Osteoblast (primary cell): ENCODE data around the gene CHEK1. TPM values are rescaled to one million over a fixed set of nuclear protein-coding genes. Genes with fewer than 3 reads are reported as not detected.

Experiments used
- DNase-seq: peaks from one replicate; pipeline ENCODE4 v3.0.0; 2011; ENCODE audit warnings: low spot score, mixed read lengths; ENCODE audit not compliant: insufficient read length; ENCODE audit errors: missing footprints
- H2AFZ ChIP-seq: 2 replicates; pipeline ENCODE4 v1.6.0; 2011; ENCODE audit warnings: mild to moderate bottlenecking, low read length
- H3K27ac ChIP-seq: 2 replicates; pipeline ENCODE4 v1.5.1; 2011; ENCODE audit warnings: mild to moderate bottlenecking, low read depth, low read length, moderate library complexity
- H3K27me3 ChIP-seq: 2 replicates; pipeline ENCODE4 v1.6.0; 2012; ENCODE audit warnings: mild to moderate bottlenecking, control low read depth, inconsistent platforms, low read length, moderate library complexity; ENCODE audit not compliant: insufficient read depth
- H3K36me3 ChIP-seq: 2 replicates; pipeline ENCODE4 v1.5.1; 2011; ENCODE audit warnings: mild to moderate bottlenecking, low read length, control low read depth, moderate library complexity; ENCODE audit not compliant: insufficient read depth
- H3K4me1 ChIP-seq: 2 replicates; pipeline ENCODE4 v1.5.1; 2011; ENCODE audit warnings: mild to moderate bottlenecking, low read length, control low read depth, moderate library complexity; ENCODE audit not compliant: insufficient read depth
- H3K4me2 ChIP-seq: 2 replicates; pipeline ENCODE4 v1.6.0; 2011; ENCODE audit warnings: mild to moderate bottlenecking, low read length; ENCODE audit not compliant: insufficient read depth
- H3K4me3 ChIP-seq: fragments of 200-600 bp; sonication (generic); 3 replicates; pipeline ENCODE4 v1.5.1; 2012; ENCODE audit warnings: mild to moderate bottlenecking, low read length, inconsistent platforms; ENCODE audit not compliant: insufficient read depth
- H3K79me2 ChIP-seq: 2 replicates; pipeline ENCODE4 v1.6.0; 2012; ENCODE audit warnings: mild to moderate bottlenecking, low read length, control low read depth, inconsistent platforms; ENCODE audit not compliant: insufficient read depth
- H3K9me3 ChIP-seq: 2 replicates; pipeline ENCODE4 v1.5.1; 2011; ENCODE audit warnings: low read depth, low read length, control low read depth
- H4K20me1 ChIP-seq: 2 replicates; pipeline ENCODE4 v1.6.0; 2012; ENCODE audit warnings: mild to moderate bottlenecking, low read length, control low read depth; ENCODE audit not compliant: insufficient read depth
- CTCF ChIP-seq: IDR thresholded peaks from 2 replicates; pipeline ENCODE4 v1.5.1; 2011; ENCODE audit warnings: mild to moderate bottlenecking, low read depth, low read length, moderate library complexity; ENCODE audit errors: extremely low read depth
- total RNA-seq: library from RNA; depleted of rRNA; stranded (reverse); fragments of >200 nt; gene quantifications from 2 replicates; pipeline ENCODE4 v1.2.3, GENCODE V29; 2012

The CHEK1 gene
- total RNA-seq, 1 donor, result 16.6 TPM

GRCh38 chr11:125688066-125688465 lies 63.1 kb downstream of the CHEK1 start:
- Histone ChIP-seq H3K79me2 (no peaks in the 10 kb centered on the region), H3K27me3 (no peaks in the 10 kb centered on the region), H3K4me3 (no peak overlapping the region), H3K4me1 (no peaks in the 10 kb centered on the region), H3K36me3 (no peaks in the 10 kb centered on the region), H3K4me2 (no peak overlapping the region), H2AFZ (no peak overlapping the region), H4K20me1 (no peaks in the 10 kb centered on the region), H3K9me3 (no peaks in the 10 kb centered on the region), H3K27ac (no peak overlapping the region)
- TF ChIP-seq CTCF, result no peak
- DNase-seq, result no peak

DNA sequence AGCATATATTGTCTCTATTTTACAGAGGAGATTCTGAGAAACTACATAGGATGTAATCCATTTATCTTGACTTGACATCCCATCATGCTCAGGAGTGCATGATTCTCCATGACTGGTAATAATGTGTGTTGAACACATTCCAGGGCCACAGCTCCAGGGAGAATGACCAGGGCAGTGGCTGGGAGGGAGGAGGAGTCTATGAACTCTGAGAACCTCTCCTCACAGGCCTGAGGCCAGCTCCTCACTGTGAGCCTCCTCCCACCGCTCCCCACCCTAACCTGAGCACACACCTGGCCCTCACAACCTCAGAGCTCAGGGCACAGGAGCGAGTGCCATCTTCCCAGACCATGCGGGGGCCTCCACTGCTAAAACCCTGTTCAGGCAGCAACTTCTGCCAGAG lies 63.7 kb downstream of the CHEK1 start:
- H3K4me2 ChIP-seq, result no peak overlapping the region
- no peak for TF ChIP-seq CTCF
- no peaks in the 10 kb centered on the region for H3K79me2 ChIP-seq
- H3K27me3 ChIP-seq, result no peaks in the 10 kb centered on the region
- H4K20me1 ChIP-seq, result no peaks in the 10 kb centered on the region
- no peak overlapping the region for H2AFZ ChIP-seq
- no peak overlapping the region for H3K27ac ChIP-seq
- no peaks in the 10 kb centered on the region for H3K36me3 ChIP-seq
- H3K4me3 ChIP-seq, result no peak overlapping the region
- no peaks in the 10 kb centered on the region for H3K4me1 ChIP-seq
- H3K9me3 ChIP-seq, result no peaks in the 10 kb centered on the region
- DNase-seq, result no peak

DNA sequence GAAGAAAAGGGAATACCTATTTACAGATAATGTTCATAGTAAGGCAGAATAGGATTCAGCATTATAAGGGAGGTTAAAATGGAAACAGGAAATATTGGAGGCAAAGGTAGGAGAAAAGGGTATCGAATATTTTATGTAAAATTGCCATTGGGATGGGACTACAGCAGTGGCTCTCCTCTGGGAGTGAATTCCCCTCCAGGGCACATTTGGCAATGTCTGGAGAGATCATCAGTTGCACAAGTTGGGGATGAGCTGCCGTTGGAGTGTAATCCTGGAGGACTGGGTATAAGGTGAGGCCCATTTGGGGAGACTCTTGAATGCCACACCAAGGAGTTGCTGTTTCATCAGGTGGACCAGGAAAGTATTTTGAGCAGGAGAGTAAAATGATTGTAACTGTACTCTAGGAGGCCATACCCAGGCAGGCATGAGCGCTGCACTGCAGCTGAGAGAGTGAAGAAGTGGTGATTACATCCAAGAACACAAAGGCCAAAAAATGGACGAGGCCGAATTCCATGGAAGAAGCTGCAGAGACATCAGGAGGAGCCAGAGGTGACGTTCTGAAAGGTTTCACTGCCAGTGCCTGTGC lies 64.4 kb downstream of the CHEK1 start:
- no peak for DNase-seq
- Histone ChIP-seq H3K27me3 (no peaks in the 10 kb centered on the region), H2AFZ (no peak overlapping the region), H3K4me2 (no peak overlapping the region), H3K4me3 (no peak overlapping the region), H3K4me1 (no peaks in the 10 kb centered on the region), H4K20me1 (no peaks in the 10 kb centered on the region), H3K79me2 (no peaks in the 10 kb centered on the region), H3K9me3 (no peaks in the 10 kb centered on the region), H3K36me3 (no peaks in the 10 kb centered on the region), H3K27ac (no peak overlapping the region)
- TF ChIP-seq CTCF, result no peak

DNA sequence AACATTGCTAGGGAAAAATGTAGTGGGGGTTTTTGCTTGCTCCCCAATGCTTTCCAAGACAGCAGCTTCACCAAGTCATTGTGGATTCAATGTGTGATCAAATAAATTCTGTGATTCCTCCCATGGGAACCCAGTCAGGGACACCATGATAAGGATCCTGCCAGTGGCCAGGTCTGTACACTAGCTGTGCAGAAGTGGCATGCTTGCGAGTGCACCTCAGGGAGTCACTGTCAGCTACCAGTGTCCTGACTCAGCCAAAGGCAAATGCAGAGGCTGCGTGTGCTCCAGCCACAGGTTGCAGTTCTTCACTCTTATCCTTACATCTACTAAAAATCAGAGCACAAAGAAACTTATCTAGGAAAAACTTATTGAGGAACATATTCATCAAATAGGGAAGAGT lies 65.0 kb downstream of the CHEK1 start:
- no peak overlapping the region for H3K4me3 ChIP-seq
- H3K4me1 ChIP-seq, result no peaks in the 10 kb centered on the region
- no peak overlapping the region for H3K4me2 ChIP-seq
- H3K36me3 ChIP-seq, result no peaks in the 10 kb centered on the region
- H3K9me3 ChIP-seq, result no peaks in the 10 kb centered on the region
- H3K27me3 ChIP-seq, result no peaks in the 10 kb centered on the region
- no peak overlapping the region for H2AFZ ChIP-seq
- no peak for DNase-seq
- no peak for TF ChIP-seq CTCF
- H4K20me1 ChIP-seq, result no peaks in the 10 kb centered on the region
- no peaks in the 10 kb centered on the region for H3K79me2 ChIP-seq
- H3K27ac ChIP-seq, result no peak overlapping the region
